Fibroblast of lung (primary cell): ENCODE results near the gene CHM. TPM values are rescaled to one million over a fixed set of nuclear protein-coding genes. Genes with fewer than 3 reads are reported as not detected.
A peak's percentile ranks its signal among the peaks of the same experiment; 100 is the strongest.

Experiments used
- DNase-seq, 2 donors: peaks; one replicate each; pipeline versions ENCODE4 v3.0.0 to v3.0.0-alpha.2; 2010; ENCODE audit warnings: low read depth in 2 of 2
- H2AFZ ChIP-seq: 2 replicates; pipeline ENCODE4 v1.5.1; 2012; ENCODE audit warnings: low read length, control low read depth, inconsistent platforms
- H3K27ac ChIP-seq: 2 replicates; pipeline ENCODE4 v1.5.1; 2011; ENCODE audit warnings: low read length, control low read depth; ENCODE audit not compliant: insufficient read depth
- H3K27me3 ChIP-seq: 2 replicates; pipeline ENCODE4 v1.5.1; 2011; ENCODE audit warnings: mild to moderate bottlenecking, low read length; ENCODE audit not compliant: control insufficient read depth, insufficient read depth
- H3K36me3 ChIP-seq: 2 replicates; pipeline ENCODE4 v1.5.1; 2011; ENCODE audit warnings: low read length; ENCODE audit not compliant: control insufficient read depth, insufficient read depth
- H3K4me1 ChIP-seq: 2 replicates; pipeline ENCODE4 v1.5.1; 2011; ENCODE audit warnings: low read length; ENCODE audit not compliant: control insufficient read depth, insufficient read depth; ENCODE audit errors: extremely low read depth
- H3K4me2 ChIP-seq: 2 replicates; pipeline ENCODE4 v1.5.1; 2011; ENCODE audit warnings: low read length, control low read depth; ENCODE audit not compliant: insufficient read depth; ENCODE audit errors: extremely low read depth
- H3K4me3 ChIP-seq, 4 experiments: fragments of 200-600 bp in 1 of 4; sonication (generic) in 1 of 4; replicated peaks in 1 of 4; 2 replicates each; pipeline ENCODE4 v1.5.1; 2011 to 2016; ENCODE audit warnings: low read length in 4 of 4, low read depth in 3 of 4, mild to moderate bottlenecking in 3 of 4, control low read depth in 2 of 4, inconsistent platforms in 1 of 4, mixed read lengths in 1 of 4; ENCODE audit not compliant: insufficient read depth in 1 of 4; ENCODE audit errors: control extremely low read depth in 1 of 4
- H3K79me2 ChIP-seq: 2 replicates; pipeline ENCODE4 v1.5.1; 2012; ENCODE audit warnings: mild to moderate bottlenecking, low read length, inconsistent platforms; ENCODE audit not compliant: control insufficient read depth, insufficient read depth
- H3K9ac ChIP-seq: 2 replicates; pipeline ENCODE4 v1.5.1; 2011; ENCODE audit warnings: mild to moderate bottlenecking, low read length, control low read depth; ENCODE audit not compliant: insufficient read depth
- H3K9me3 ChIP-seq: 2 replicates; pipeline ENCODE4 v1.5.1; 2012; ENCODE audit warnings: low read depth, low read length; ENCODE audit not compliant: control insufficient read depth, insufficient read depth
- H4K20me1 ChIP-seq: 2 replicates; pipeline ENCODE4 v1.5.1; 2011; ENCODE audit warnings: low read length; ENCODE audit not compliant: control insufficient read depth, insufficient read depth; ENCODE audit errors: extremely low read depth
- CTCF ChIP-seq, 2 donors: IDR thresholded peaks in 1 of 2; conservative IDR thresholded peaks in 1 of 2; 1 replicate in 1 of 2; 2 replicates in 1 of 2; pipeline ENCODE4 v1.5.1; 2011 to 2012; ENCODE audit warnings: low read length in 2 of 2, control low read depth in 1 of 2, inconsistent platforms in 1 of 2, low read depth in 1 of 2, mild to moderate bottlenecking in 1 of 2
- EZH2 ChIP-seq: IDR thresholded peaks from 2 replicates; pipeline ENCODE4 v1.5.1; 2012; ENCODE audit warnings: low read length, control low read depth, mild to moderate bottlenecking; ENCODE audit errors: missing control alignments
- polyA plus RNA-seq, 2 donors: library from polyadenylated mRNA; depleted of rRNA in 1 of 2; stranded (reverse) in 1 of 2; unstranded in 1 of 2; fragments of >200 nt; gene quantifications; 2 replicates each; pipeline ENCODE4 v1.2.1, GENCODE V29; 2011 to 2012; ENCODE audit warnings: missing spikeins in 1 of 2
- total RNA-seq: library from RNA; depleted of rRNA; stranded (reverse); fragments of >200 nt; gene quantifications from 2 replicates; pipeline ENCODE4 v1.2.1, GENCODE V29; 2014

Gene CHM
- total and polyA plus RNA-seq, 2 donors (not counting 1 experiment from before 2014, with no cell fraction given) = 22.4 to 33.4 TPM

DNA sequence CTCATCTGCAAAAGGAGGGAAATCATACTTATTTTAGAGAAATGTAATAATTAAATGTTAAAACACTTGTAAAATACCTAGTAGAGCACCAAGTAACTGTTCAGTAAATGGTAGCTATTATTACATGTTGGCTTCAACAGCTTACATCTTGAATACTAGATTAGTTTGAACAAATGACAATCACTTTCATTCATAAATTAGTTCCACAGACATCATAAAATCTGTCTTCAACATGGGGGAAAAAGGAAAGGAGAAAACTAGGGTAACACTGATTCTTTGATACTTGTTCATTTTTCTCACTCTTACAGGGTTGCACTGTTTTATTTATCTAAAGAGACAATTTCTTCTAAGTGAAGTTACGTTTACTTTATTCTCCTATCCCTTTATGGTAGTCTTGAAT lies 51.7 kb downstream of the CHM start:
- peaks cover 2% of the 10 kb centered on the region for H3K4me1 ChIP-seq
- H3K9me3 ChIP-seq = no peaks in the 10 kb centered on the region
- H2AFZ ChIP-seq = no peak overlapping the region
- H4K20me1 ChIP-seq = no peaks in the 10 kb centered on the region
- no peaks in the 10 kb centered on the region for H3K36me3 ChIP-seq
- no peak overlapping the region for H3K4me2 ChIP-seq
- no peak overlapping the region for H3K27ac ChIP-seq
- TF ChIP-seq CTCF (conservative IDR thresholded peaks at IDR 0.05 in 1 of 2, IDR thresholded peaks at IDR 0.05 in 1 of 2; ENCODE audit: low read depth in 1 of 2, low read length in 2 of 2) = no peak
- no peak overlapping the region for H3K9ac ChIP-seq
- DNase-seq = no peak
- H3K4me3 ChIP-seq = no peak overlapping the region
- no peaks in the 10 kb centered on the region for H3K27me3 ChIP-seq
- no peaks in the 10 kb centered on the region for H3K79me2 ChIP-seq

DNA sequence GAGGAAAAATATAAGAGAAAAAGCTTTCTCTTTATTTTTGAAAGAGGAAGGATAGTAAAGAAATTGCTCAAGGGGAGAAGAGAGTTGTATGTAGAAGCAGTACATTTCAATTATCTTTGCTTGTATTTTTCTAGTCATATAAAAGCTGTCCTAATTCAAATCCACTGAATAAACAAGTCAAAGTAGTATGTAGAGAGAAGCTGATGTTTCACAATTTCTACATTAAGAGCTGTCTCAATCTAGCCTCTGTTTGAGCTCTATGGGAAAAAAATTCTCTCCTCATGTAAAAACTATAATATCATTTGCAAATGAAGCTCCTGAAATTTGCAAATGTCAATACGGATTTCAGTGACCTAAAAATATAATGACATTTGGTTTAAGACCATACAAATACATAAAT lies 52.6 kb downstream of the CHM start:
- Histone ChIP-seq H3K4me1 (peaks cover 2% of the 10 kb centered on the region), H3K27me3 (no peaks in the 10 kb centered on the region), H3K9ac (no peak overlapping the region), H3K4me3 (no peak overlapping the region), H2AFZ (no peak overlapping the region), H3K36me3 (no peaks in the 10 kb centered on the region), H3K9me3 (no peaks in the 10 kb centered on the region), H3K79me2 (no peaks in the 10 kb centered on the region), H3K4me2 (no peak overlapping the region), H3K27ac (no peak overlapping the region), H4K20me1 (no peaks in the 10 kb centered on the region)
- DNase-seq = peak in 1 of 2 donors; percentile 8
- TF ChIP-seq CTCF (conservative IDR thresholded peaks at IDR 0.05 in 1 of 2, IDR thresholded peaks at IDR 0.05 in 1 of 2; ENCODE audit: low read depth in 1 of 2, low read length in 2 of 2) = no peak

- Histone ChIP-seq H3K27ac (no peak overlapping the region), H4K20me1 (no peaks in the 10 kb centered on the region), H3K27me3 (no peaks in the 10 kb centered on the region), H3K79me2 (no peaks in the 10 kb centered on the region), H2AFZ (no peak overlapping the region), H3K9me3 (no peaks in the 10 kb centered on the region), H3K4me2 (no peak overlapping the region), H3K4me3 (no peak overlapping the region), H3K4me1 (peaks cover 2% of the 10 kb centered on the region), H3K36me3 (no peaks in the 10 kb centered on the region), H3K9ac (no peak overlapping the region)
- TF ChIP-seq EZH2 = no peak
- TF ChIP-seq CTCF (conservative IDR thresholded peaks at IDR 0.05 in 1 of 2, IDR thresholded peaks at IDR 0.05 in 1 of 2; ENCODE audit: low read depth in 1 of 2, low read length in 2 of 2) = no peak
- no peak for DNase-seq
Measured at GRCh38 chrX:85994228-85994627, 53.1 kb downstream of the CHM start.
